HG03558 (cell line): Measurements from ENCODE around the gene CELF2.
"Not testable (repeated sequence)": the region's sequence is repeated elsewhere in the genome, so short reads cannot be mapped to it uniquely, and the experiment has no call there.

Source experiments
- ATAC-seq: cut with Tn5 transposase; IDR thresholded peaks from one replicate; pipeline ENCODE4 v1.9.1; 2021; ENCODE audit warnings: moderate number of reproducible peaks; ENCODE audit not compliant: unreplicated experiment; ENCODE audit errors: extremely low read depth

Gene CELF2

GRCh38 chr10:11116361-11116760, 98.7 kb downstream of the CELF2 start:
- ATAC-seq = no peak

GRCh38 chr10:11116817-11117216, 99.1 kb downstream of the CELF2 start:
- ATAC-seq = no peak

GRCh38 chr10:11118686-11119085, 101.0 kb downstream of the CELF2 start:
- no peak for ATAC-seq

- no peak for ATAC-seq
Observed at GRCh38 chr10:11119843-11120242, 102.2 kb downstream of the CELF2 start.

- no peak for ATAC-seq
Observed at GRCh38 chr10:11120711-11121110, 103.0 kb downstream of the CELF2 start.

GRCh38 chr10:11123892-11124291, 106.2 kb downstream of the CELF2 start:
- ATAC-seq = not testable (repeated sequence)

GRCh38 chr10:11125004-11125403, 107.3 kb downstream of the CELF2 start:
- no peak for ATAC-seq

GRCh38 chr10:11127017-11127416, 109.3 kb downstream of the CELF2 start:
- ATAC-seq = not testable (repeated sequence)

GRCh38 chr10:11131112-11131639, 113.5 kb downstream of the CELF2 start:
- no peak for ATAC-seq

- no peak for ATAC-seq
Observed at GRCh38 chr10:11134411-11134810, 116.7 kb downstream of the CELF2 start.

- no peak for ATAC-seq
Observed at GRCh38 chr10:11135709-11136108, 118.0 kb downstream of the CELF2 start.

GRCh38 chr10:11138314-11139033, 120.8 kb downstream of the CELF2 start:
- no peak for ATAC-seq

- ATAC-seq = no peak
Observed at GRCh38 chr10:11140963-11141362, 123.3 kb downstream of the CELF2 start.

- ATAC-seq = no peak
Observed at GRCh38 chr10:11141571-11142091, 124.0 kb downstream of the CELF2 start.

GRCh38 chr10:11142777-11143176, 125.1 kb downstream of the CELF2 start:
- no peak for ATAC-seq

- no peak for ATAC-seq
Observed at GRCh38 chr10:11143242-11143641, 125.6 kb downstream of the CELF2 start.

- no peak for ATAC-seq
Observed at GRCh38 chr10:11144626-11145494, 127.2 kb downstream of the CELF2 start.

- peak; percentile 62 for ATAC-seq
Observed at GRCh38 chr10:11145495-11145855, 127.8 kb downstream of the CELF2 start.

GRCh38 chr10:11146402-11147171, 128.9 kb downstream of the CELF2 start:
- no peak for ATAC-seq

- ATAC-seq = no peak
Observed at GRCh38 chr10:11147722-11148121, 130.1 kb downstream of the CELF2 start.
